HG03378 (cell line): ENCODE results near the gene RASSF7.
"Not testable (repeated sequence)": the region's sequence is repeated elsewhere in the genome, so short reads cannot be mapped to it uniquely, and the experiment has no call there.

Source experiments
- ATAC-seq: cut with Tn5 transposase; IDR thresholded peaks from one replicate; pipeline ENCODE4 v1.9.1; 2021; ENCODE audit warnings: mild to moderate bottlenecking, moderate library complexity; ENCODE audit not compliant: unreplicated experiment

The RASSF7 gene, protein sequence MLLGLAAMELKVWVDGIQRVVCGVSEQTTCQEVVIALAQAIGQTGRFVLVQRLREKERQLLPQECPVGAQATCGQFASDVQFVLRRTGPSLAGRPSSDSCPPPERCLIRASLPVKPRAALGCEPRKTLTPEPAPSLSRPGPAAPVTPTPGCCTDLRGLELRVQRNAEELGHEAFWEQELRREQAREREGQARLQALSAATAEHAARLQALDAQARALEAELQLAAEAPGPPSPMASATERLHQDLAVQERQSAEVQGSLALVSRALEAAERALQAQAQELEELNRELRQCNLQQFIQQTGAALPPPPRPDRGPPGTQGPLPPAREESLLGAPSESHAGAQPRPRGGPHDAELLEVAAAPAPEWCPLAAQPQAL

DNA sequence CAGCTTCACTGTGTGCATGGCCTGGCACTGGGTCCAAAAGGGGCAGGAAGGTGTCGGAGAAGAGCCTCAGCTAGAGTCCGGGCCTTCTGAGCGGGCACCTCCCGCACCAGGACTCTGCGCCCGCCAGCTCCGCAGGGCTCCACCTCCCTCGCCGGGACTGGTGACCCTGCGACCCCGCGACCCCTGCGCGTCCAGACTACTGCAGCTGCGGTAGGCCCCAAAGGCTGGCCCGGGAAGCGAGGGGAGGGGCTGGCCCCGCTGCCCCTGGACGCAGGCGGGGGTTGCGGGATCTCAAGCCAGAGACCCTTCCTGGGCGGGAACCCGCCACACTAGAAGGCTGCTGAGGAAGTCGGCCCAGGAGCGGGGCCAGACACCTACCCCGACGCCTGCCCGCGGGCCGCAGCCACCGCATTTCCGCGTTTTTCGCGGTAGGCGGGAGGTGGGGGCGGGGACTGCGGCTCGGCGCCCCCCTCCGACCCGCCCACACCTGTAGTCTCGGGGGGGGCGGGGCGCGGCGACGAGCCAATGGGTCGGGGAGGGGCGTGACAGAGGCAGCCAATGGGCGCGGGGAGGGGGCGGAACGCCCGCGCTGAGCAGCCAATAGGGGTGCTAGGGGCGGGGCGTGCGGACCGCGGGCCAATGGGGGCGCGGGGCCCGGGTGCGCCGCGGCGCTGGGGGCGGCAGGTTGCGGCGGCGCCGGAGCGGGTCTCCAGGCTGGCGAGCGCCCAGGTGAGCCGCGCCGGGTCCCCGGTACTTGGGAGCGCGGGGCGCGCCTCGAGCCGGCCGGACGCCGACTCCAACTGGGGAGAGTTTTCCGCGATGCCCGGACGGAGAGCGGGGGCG is at the start of gene RASSF7, which contains the start of gene LMNTD2:
RASSF7 (plus strand) TSS at position 666 of the 843 bp plus-strand sequence. CDS start 799 bp downstream, outside the sequence.
LMNTD2 (minus strand) TSS at position 434 of the 843 bp plus-strand sequence; CDS start at position 412, 22 bp downstream.
- ATAC-seq = no peak

DNA sequence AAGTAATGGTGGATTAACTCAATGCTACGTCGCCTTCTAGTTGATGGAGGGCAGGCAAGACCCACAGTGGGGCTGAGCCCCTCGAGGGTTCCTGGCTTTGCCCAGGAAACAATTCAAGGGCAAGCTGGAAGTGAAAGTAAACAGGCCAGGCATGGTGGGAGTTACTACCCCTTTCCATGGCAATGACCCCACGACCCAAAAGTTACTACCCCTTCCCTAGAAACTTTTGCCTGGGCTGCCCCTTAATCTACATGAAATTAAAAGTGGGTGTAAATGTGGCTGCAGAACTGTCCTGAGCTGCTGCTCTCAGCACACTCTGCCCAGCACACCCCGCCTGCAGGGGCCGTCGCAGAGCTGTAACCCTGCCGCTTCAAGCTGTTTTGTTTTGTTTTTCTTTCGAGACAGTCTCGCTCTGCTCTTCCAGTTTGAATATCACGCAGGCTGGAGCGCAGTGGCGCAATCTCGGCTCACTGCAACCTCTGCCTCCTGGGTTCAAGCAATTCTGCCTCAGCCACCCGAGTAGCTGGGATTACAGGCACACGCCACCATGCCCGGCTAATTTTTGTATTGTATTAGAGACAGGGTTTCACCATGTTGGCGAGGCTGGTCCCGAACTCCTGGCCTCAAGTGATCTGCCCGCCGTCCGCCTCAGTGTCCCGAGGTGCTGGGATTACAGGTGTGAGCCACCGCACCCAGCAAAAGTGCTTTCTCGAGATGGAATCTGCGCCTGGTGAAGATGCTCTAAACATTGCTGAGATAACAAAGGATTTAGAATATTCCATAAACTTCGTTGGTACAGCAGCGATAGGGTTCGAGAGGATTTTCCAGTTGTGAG is 47.8 kb upstream of the RASSF7 start:
- ATAC-seq = no peak

DNA sequence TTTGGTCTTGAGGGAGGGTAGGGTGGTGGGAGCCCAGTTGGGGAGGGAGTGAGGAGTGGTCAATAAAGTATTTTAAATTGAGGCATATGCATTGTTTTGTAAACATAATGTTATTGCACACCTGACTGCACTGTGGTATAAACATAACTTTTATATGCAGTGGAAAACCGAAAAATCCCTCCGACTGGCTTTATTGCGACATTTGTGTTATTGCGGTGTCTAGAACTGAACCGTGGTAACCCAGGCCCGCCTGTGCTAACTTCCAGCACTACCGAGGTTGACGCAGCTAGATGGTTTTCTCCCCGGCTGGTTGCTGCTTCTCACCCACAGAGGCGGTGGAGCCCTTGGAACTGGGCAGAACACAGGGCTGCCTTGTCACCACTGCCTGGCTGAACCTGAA is 46.2 kb upstream of the RASSF7 start:
- ATAC-seq = no peak

DNA sequence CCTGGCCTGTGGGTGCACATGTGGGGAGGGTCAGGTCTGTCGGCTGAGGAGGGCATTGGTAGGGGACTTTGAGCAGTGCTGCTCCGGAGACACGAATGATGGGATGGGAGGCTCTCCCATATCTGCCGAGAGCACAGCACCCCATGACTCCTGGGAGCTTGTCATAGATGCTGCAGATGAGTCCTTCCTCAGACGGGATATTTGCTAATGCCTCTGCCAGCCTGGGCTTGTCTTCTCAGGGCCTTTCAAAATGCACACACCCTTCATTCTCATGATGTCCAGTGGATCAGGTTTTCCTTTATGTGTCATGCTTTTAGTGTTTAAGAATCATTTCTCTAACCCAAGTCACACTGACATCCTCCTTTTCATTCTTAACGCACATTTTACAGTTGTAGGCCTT is 45.6 kb upstream of the RASSF7 start:
- no peak for ATAC-seq

DNA sequence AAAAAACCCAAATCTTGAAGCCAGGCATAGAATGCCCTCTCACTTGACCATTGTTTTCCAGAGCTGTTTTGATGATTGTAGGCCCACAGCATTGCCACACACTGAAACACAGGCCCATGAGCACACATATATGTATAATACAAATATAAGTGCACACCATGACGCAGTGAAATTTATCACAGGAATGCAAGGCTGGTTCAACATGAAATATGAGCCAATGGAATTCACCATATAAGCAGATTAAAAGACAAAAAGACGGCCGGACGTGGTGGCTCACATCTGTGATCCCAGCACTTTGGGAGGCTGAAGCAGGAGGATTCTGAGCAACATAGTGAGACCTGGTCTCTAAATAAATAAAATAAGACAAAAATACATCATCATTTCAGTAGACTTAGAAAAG is 44.4 kb upstream of the RASSF7 start:
- no peak for ATAC-seq

DNA sequence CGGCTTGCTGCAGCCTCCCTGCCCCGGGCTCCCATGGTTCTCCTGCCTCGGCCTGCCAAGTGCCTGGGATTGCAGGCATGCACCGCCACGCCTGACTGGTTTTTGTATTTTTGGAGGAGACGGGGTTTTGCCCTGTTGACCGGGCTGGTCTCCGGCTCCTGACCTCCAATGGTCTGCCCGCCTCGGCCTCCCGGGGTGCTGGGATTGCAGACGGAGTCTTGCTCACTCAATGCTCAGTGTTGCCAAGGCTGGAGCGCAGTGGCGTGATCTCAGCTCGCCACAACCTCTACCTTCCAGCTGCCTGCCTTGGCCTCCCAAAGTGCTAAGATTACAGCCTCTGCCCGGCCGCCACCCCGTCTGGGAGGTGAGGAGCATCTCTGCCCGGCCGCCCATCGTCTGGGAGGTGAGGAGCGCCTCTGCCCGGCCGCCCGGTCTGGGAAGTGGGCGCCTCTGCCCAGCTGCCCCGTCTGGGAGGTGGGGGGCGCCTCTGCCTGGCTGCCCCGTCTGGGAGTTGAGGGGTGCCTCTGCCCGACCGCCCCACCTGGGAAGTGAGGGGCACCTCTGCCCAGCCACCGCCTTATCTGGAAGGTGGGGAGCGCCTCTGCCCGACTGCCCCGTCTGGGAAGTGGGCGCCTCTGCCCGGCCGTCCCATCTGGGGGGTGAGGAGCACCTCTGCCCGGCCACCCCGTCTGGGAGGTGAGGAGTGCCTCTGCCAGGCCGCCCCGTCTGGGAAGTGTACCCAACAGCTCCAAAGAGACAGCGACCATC is 43.7 kb upstream of the RASSF7 start:
- not testable (repeated sequence) for ATAC-seq

DNA sequence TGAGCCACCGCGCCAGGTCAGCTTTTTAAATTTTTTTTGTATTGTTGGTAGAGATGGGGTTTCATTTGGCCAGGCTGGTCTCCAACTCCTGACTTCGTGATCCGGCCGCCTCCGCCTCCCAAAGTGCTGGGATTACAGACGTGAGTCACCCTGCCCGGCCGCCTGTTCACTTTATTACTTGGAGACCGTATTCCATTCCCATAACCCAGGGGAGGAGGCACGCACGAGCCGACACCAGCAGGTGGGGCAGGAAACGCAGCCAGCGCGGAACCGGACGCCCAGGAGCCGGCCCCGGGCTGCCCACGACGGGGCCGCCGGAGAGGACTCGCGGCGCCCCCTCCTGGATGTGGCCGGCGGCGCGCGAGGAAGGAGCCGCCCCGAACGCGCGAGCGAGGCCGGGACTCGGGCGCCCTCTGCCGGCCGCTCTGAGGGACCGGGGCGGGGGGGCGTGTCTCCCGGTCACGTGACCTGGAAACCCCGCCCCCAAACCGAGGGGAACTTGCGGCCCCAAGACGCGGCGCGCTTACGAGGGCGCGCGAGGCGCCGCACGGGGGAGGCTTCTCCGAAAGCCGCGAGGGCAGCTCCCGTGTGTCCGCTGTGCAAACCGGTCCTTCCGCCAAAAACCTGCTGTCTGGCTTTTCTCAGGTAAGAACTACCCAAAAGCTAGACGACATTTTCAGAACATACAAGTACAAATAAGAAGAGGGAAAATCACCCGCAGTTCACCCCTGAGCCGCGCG is 42.1 kb upstream of the RASSF7 start:
- ATAC-seq = no peak

DNA sequence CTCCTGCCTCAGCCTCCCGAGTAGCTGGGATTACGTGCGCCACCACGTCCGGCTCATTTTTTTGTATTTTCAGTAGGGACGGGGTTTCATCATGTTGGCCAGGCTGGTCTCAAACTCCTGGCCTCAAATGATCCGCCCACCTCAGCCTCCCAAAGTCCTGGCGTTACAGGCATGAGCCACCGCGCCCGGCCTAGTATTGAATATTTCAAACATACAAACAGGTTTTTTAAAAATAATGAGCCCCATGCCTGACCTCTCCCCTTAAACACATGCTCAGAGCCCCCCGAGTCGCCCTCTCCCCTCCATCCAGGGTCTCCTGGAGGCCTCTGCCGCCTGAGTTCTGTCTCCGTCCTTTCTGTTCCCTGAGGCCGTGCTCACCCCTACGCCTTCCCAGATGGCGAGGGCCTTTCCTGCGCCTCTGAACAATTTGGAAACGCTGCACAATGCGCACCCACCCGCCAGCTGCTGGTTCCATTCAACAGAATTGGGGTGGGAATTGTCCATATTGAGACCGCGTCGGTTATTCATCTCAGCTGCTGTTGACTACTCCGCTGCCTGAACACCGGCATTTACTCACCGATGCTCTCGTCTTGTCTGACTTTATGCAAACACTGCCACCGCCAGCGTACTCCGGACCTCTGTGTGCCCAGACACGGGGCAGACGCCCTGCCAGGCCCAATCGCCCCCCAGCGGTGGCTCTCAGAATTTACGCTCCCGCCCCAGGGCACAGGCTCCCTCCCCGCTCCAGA is 40.2 kb upstream of the RASSF7 start:
- no peak for ATAC-seq

DNA sequence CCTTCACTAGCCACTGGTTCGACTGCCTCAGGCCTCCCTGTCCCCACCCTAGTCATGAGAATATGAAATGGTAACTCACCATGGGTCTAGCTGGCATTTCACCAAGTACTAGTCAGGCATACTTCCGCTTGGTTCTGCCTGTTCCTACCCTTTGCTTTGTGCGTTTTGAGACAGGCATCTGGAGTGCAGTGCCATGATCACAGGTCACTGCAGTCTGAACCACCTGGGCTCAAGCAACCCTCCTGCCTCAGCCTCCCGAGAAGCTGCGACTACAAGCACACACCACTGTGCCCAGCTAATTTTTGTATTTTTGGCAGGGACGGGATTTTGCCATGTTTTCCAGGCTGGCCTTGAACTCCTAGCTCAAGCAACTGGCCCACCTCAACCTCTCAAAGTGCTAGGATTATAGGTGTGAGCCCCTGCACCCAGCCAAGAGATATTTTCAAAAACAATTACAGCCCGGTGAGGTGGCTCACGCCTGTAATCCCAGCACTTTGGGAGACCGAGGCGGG is 39.5 kb upstream of the RASSF7 start:
- no peak for ATAC-seq

DNA sequence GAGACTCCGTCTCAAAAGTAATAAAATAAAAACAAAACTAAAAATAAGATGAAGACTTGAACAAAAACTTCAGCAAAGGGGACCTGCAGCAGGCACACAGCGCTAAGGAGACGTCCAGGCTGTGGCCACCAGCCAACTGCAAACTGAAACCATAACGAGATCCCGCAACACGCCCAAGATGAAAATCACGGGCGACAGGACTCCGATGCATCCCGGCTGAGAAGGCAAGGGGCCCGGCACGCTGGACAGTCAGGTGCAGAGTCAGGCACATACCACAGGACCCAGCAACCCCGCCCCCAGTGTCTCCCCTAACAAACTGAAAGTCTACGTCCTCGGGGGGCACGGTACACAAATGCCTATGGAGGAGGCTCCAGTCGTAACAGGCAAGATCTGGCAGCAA is 34.6 kb upstream of the RASSF7 start:
- no peak for ATAC-seq

DNA sequence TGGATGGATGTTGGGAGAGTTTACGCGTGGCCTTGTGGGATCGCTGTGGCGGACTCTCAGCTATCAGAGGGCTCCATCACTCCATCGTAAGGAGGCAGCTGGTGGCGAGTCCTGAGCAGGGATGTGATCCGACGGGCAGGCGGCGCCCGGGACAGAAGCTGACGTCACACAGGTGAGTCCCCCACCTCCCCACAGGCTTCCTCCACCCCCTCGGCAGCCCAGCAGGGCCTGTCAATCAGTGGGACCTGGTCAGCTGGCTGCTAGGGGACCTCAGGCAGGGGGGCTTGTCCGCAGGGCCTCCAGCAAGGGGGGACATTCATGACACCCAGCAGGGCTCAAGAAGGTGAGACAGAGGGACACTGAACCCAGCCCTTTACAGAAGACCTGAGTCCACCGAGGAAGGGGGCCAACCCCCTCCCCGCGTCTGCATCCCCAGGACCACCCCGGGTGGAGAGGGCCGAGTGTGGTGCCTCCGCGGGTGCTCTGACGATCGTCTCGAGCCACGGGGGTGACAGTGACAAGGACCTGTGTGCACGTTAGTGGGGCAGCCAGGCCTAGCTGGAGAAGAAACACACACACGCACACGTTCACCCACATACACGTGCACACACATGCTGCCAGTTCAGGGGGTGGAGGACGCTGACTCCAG is 32.5 kb upstream of the RASSF7 start:
- no peak for ATAC-seq

DNA sequence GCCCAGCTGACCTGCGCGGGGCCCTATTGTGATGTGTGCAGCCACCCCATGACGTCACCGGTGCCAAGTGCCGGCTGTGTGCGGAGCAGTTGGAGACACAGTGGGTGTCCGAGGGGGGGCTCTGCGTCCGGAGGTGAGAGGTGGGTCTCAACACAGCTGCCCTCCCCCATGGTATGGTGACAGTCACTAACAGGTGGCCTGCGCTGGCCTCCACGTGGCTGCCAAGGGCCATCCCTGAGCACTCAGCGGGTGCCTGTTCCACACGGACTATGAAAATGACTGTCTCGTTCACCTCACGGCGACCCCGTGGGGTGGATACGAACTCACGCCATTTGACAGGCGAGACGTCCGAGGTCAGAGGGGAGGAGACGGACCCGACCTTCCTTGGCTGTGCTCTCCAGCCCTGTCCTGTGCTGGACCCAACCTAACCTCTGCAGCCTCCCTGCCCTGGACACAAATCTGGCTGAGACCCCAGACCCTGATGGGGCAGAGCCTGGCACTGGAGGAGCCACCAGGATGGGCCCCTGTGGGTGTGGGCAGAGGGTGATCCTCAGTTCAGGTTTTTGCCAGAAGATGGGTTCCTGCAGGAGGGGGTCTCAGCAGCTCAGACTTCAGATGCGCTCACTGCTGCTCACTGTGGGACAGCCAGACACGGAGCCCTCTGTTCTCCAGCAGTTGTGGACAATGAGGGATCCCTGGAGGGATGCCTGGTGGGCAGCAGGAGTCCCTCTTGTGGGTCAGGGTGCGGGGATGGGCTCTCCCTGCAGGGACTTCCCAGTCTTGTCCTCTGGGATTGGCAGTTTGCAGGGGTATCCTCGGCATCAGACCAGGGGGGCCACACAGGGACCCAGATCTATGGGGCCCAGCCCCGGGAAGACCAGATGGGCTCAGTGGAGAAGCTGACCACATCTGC is 31.7 kb upstream of the RASSF7 start:
- ATAC-seq = no peak

DNA sequence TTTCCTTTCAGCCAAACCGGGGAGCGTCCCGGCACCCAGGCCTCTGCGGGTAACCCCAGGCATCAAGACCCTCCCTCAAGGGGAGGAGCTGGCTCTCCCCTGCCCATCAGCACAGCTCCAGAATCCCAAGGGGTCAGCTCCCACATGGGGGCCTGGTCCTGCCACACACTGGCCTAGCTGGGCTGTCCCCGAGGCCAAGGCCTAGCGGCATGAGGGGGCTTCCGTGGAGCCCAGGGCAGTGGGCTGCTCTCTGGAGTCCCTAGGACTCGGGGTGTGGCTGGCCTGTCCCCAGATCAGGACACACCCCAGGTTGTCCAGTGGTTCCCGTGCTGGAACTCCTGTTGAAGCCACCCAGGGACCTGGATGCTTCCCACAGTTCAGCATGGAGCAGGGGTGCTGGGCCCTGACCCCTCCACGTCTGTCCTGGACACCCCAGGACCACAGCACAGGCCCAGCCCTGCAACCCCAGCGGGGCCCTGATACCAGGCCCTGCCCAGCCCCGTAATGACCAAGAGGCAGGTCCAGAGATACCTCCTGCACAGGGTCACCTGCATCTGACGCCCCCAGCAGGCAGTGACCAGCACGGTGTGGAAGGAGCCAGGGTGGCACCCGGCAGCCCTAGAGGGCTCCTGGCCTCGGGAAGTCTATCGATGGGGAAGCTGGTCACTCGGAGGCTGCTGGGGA is 30.9 kb upstream of the RASSF7 start:
- no peak for ATAC-seq

DNA sequence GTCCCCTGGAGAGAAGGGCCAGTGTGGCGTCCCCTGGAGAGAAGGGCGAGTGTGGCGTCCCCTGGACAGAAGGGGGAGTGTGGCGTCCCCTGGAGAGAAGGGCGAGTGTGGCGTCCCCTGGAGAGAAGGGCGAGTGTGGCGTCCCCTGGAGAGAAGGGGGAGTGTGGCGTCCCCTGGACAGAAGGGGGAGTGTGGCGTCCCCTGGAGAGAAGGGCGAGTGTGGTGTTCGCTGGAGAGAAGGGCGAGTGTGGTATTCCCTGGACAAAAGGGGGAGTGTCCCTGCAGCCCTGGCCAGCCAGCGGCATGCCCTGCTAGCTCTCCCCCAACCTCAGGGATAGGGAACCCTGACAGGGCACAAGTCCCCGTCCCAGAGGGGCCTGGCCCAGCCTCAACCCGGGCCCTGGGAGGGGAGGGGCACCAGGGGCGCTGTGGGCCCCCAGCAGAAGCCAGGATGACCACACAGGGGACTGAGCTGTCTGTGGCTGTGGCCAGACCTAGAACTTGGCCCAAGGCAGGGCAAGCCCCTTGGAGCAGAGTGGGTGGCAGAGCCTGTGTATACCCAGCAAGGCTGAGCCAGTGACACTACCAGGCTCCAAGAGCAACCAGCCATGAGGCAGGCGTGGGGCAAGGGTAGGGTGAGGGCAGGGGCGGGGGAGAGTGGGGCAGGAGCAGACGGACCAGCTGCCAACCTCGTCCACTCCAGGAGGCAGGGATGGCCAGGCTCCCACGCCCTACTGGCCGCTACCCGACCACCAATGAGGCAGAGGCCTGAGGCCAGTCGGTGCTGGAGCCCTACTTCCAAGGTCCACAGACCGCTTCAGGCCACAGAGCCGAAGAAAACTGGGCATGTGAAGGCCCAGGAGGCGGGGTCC is 29.6 kb upstream of the RASSF7 start:
- ATAC-seq = no peak

DNA sequence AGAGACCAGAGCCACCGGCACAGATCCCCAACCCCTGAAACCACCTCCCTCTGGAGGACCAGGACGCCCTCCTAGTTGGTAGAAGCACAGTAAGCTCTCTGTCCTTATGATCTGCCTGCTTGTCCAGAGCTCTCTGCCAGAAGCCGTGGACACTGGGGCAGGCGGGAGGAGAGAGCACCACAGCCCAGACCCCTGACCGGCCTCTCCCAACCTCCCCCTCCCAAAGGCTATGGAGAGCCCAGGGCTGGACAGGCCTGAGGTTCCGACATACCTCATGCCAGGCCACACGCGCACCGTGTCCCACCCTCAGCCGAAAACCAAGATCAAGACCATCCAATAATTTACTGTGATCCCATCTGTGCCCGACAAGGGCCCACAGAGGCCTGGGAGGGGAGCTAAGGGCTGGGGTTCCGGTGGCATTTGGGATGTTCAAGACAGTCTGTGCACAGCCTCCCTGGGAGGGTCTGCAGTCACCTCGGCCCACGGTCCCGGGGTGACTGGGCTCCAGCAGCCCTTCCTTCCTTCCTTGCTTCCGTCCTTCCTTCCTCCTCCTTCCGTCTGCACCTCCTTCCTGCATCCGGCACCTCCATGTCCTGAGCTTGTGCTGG is 28.7 kb upstream of the RASSF7 start:
- no peak for ATAC-seq
